ENCODE measurements around the gene IL18RAP.

DNA sequence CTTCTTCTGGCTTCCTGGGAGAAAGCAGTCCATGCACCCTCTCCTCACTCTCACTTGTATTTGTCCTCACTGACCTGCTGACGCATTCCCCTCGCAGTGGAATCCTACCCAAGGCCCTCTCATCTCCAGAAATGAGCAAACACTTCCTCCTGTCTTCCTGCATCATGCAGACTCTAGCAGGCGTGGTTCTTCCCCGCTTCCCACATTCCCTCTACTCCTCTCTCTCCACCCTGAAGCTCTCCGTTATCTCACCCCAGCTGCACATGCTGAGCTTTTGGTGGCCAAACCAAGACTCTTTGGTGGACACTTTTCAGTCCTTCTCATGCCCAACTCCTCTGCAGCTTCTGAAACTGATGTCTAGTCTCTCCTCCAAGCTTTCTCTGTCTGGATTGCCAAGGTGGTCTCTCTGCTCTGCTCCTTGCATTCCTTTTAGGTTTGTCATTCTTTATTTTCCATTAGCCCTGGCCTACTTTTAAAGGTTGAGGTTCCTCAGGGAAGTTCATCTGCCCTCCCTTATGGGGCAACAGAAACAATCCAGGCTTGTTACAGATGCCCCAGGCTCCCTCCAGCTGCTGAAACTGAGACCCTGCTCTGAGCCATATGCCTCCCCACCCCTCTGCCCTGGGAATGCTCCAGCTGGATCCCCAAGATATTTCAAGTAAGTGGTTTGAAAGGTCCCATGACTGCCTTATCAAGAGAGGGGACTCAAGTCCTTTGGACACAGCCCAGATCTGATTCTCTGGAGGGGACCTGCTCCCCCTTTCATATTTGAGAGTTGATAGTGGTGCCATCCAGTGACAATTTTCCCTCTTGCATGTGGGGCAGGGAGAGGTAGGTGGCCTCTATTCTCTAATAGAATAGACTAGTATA is 835 bp upstream of the IL18RAP start:
- TF ChIP-seq, protein P1, sequence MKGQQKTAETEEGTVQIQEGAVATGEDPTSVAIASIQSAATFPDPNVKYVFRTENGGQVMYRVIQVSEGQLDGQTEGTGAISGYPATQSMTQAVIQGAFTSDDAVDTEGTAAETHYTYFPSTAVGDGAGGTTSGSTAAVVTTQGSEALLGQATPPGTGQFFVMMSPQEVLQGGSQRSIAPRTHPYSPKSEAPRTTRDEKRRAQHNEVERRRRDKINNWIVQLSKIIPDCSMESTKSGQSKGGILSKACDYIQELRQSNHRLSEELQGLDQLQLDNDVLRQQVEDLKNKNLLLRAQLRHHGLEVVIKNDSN (IDR thresholded peaks at IDR 0.05) = no peak
- TF ChIP-seq YY1 (IDR thresholded peaks at IDR 0.05; ENCODE audit: low read depth) = no peak
- no peak for TF ChIP-seq TAF1 (IDR thresholded peaks at IDR 0.05; ENCODE audit: low read depth)
- no peak for TF ChIP-seq ZBTB7A (IDR thresholded peaks at IDR 0.05; ENCODE audit: low read depth)
- no peak for TF ChIP-seq EGR1 (IDR thresholded peaks at IDR 0.05)
- TF ChIP-seq EP300 (IDR thresholded peaks at IDR 0.05; ENCODE audit: borderline replicate concordance) = no peak
- TF ChIP-seq, protein P2, sequence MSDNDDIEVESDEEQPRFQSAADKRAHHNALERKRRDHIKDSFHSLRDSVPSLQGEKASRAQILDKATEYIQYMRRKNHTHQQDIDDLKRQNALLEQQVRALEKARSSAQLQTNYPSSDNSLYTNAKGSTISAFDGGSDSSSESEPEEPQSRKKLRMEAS (IDR thresholded peaks at IDR 0.05) = no peak
- TF ChIP-seq TEAD4 (IDR thresholded peaks at IDR 0.05) = no peak
- TF ChIP-seq NFIC (IDR thresholded peaks at IDR 0.05) = no peak
